SK-N-SH treated with all-trans-retinoic acid at 6 μM for 48 hours (cell line): ENCODE data around the gene NIFK.

ENCODE experiments used
- ARNTL ChIP-seq: fragments of 450-650 bp; formaldehyde crosslinking; IDR thresholded peaks from 2 replicates; pipeline ENCODE4 v1.5.0; 2020; ENCODE audit warnings: low read depth, mild to moderate bottlenecking, moderate library complexity, borderline replicate concordance
- CSDC2 ChIP-seq: fragments of 250-450 bp; sonication (Bioruptor Pico); IDR thresholded peaks from 2 replicates; pipeline ENCODE4 v1.5.0; 2020; ENCODE audit warnings: mild to moderate bottlenecking, moderate library complexity
- ISL1 ChIP-seq: fragments of 250-450 bp; sonication (Bioruptor Pico); IDR thresholded peaks from 2 replicates; pipeline ENCODE4 v2.1.2; 2022; ENCODE audit warnings: mild to moderate bottlenecking, moderate library complexity
- PATZ1 ChIP-seq: fragments of 250-450 bp; sonication (Bioruptor Pico); IDR thresholded peaks from 2 replicates; pipeline ENCODE4 v1.8.0; 2020; ENCODE audit warnings: mild to moderate bottlenecking, moderate library complexity, borderline replicate concordance
- TSHZ2 ChIP-seq: fragments of 250-450 bp; sonication (Bioruptor Pico); IDR thresholded peaks from 2 replicates; pipeline ENCODE4 v1.5.0; 2020; ENCODE audit warnings: mild to moderate bottlenecking, moderate library complexity
- ZC3H10 ChIP-seq: fragments of 250-450 bp; sonication (Bioruptor Pico); IDR thresholded peaks from 2 replicates; pipeline ENCODE4 v1.5.1; 2021; ENCODE audit warnings: mild to moderate bottlenecking, moderate library complexity
- ZFP30 ChIP-seq: fragments of 450-650 bp; formaldehyde crosslinking; IDR thresholded peaks from 2 replicates; pipeline ENCODE4 v1.5.0; 2022; ENCODE audit warnings: mild to moderate bottlenecking, moderate library complexity
- ZNF565 ChIP-seq: fragments of 450-650 bp; formaldehyde crosslinking; conservative IDR thresholded peaks from 2 replicates; pipeline ENCODE4 v1.5.0; 2020; ENCODE audit warnings: low read depth, mild to moderate bottlenecking, moderate library complexity
- ZNF70 ChIP-seq: fragments of 450-650 bp; formaldehyde crosslinking; IDR thresholded peaks from 2 replicates; pipeline ENCODE4 v1.5.0; 2020; ENCODE audit warnings: mild to moderate bottlenecking, moderate library complexity
- TF ChIP-seq, protein P1 (sequence below): fragments of 250-450 bp; sonication (Bioruptor Pico); IDR thresholded peaks from 2 replicates; pipeline ENCODE4 v1.5.1; 2020; ENCODE audit warnings: low read depth, mild to moderate bottlenecking, moderate library complexity
- TF ChIP-seq, protein P2 (sequence below): fragments of 250-450 bp; sonication (Bioruptor Pico); IDR thresholded peaks from 2 replicates; pipeline ENCODE4 v1.8.0; 2021; ENCODE audit warnings: low read depth, mild to moderate bottlenecking, moderate library complexity, borderline replicate concordance

GRCh38 chr2:121686218-121686617 lies 50.5 kb downstream of the NIFK start:
- TF ChIP-seq TSHZ2 (CRISPR knock-in tag): no peak
- TF ChIP-seq, protein P1, sequence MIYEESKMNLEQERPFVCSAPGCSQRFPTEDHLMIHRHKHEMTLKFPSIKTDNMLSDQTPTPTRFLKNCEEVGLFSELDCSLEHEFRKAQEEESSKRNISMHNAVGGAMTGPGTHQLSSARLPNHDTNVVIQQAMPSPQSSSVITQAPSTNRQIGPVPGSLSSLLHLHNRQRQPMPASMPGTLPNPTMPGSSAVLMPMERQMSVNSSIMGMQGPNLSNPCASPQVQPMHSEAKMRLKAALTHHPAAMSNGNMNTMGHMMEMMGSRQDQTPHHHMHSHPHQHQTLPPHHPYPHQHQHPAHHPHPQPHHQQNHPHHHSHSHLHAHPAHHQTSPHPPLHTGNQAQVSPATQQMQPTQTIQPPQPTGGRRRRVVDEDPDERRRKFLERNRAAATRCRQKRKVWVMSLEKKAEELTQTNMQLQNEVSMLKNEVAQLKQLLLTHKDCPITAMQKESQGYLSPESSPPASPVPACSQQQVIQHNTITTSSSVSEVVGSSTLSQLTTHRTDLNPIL (CRISPR knock-in tag): no peak
- no peak for TF ChIP-seq ZNF565 (CRISPR knock-in tag)
- TF ChIP-seq ZC3H10 (CRISPR knock-in tag): no peak
- TF ChIP-seq ZFP30 (CRISPR knock-in tag): no peak
- TF ChIP-seq ISL1 (CRISPR knock-in tag): no peak
- no peak for TF ChIP-seq CSDC2
- TF ChIP-seq ARNTL (CRISPR knock-in tag): no peak
- TF ChIP-seq PATZ1 (CRISPR knock-in tag): no peak
- TF ChIP-seq, protein P2, sequence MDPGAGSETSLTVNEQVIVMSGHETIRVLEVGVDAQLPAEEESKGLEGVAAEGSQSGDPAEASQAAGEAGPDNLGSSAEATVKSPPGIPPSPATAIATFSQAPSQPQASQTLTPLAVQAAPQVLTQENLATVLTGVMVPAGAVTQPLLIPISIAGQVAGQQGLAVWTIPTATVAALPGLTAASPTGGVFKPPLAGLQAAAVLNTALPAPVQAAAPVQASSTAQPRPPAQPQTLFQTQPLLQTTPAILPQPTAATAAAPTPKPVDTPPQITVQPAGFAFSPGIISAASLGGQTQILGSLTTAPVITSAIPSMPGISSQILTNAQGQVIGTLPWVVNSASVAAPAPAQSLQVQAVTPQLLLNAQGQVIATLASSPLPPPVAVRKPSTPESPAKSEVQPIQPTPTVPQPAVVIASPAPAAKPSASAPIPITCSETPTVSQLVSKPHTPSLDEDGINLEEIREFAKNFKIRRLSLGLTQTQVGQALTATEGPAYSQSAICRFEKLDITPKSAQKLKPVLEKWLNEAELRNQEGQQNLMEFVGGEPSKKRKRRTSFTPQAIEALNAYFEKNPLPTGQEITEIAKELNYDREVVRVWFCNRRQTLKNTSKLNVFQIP: no peak
- no peak for TF ChIP-seq ZNF70 (CRISPR knock-in tag)
